ENCODE results near the gene CAND2.

DNA sequence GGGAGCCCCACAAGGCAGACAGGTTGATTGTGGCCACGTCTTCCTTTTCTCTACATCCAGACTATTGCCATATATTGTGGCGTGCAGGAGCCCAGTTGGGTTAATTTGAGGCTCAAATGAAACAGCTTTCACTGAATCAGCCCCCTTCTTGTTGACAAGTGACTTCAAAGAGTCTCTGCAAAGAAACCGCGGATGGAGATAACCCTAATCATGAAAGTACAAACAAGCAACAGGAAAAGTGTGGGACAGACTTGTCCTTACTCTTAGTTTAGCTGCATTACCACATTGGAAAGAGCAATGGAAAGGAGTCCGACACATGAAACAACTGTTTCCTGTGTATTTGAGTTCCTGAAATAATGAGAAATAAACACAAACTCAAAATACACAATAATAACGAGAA, 40.7 kb upstream of the CAND2 start:
- TF ChIP-seq, protein P1, sequence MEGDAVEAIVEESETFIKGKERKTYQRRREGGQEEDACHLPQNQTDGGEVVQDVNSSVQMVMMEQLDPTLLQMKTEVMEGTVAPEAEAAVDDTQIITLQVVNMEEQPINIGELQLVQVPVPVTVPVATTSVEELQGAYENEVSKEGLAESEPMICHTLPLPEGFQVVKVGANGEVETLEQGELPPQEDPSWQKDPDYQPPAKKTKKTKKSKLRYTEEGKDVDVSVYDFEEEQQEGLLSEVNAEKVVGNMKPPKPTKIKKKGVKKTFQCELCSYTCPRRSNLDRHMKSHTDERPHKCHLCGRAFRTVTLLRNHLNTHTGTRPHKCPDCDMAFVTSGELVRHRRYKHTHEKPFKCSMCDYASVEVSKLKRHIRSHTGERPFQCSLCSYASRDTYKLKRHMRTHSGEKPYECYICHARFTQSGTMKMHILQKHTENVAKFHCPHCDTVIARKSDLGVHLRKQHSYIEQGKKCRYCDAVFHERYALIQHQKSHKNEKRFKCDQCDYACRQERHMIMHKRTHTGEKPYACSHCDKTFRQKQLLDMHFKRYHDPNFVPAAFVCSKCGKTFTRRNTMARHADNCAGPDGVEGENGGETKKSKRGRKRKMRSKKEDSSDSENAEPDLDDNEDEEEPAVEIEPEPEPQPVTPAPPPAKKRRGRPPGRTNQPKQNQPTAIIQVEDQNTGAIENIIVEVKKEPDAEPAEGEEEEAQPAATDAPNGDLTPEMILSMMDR (IDR thresholded peaks at IDR 0.05): no peak
- TF ChIP-seq POLR2AphosphoS5 (IDR thresholded peaks at IDR 0.05): no peak
- TF ChIP-seq POLR2A (IDR thresholded peaks at IDR 0.05; ENCODE audit: low read depth): no peak
